Measurements from ENCODE around the gene EFCAB8.

Gene EFCAB8

GRCh38 chr20:32975698-32976674 lies 117.3 kb downstream of the EFCAB8 start:
- H3K4me3 ChIP-seq (replicated peaks in 1 of 2; ENCODE audit: low read depth in 2 of 2, low read length in 2 of 2) = no peak overlapping the region
- no peak for DNase-seq (ENCODE audit: low read depth in 2 of 2)
- TF ChIP-seq CTCF (IDR thresholded peaks at IDR 0.05; ENCODE audit: low read depth, low read length) = no peak

DNA sequence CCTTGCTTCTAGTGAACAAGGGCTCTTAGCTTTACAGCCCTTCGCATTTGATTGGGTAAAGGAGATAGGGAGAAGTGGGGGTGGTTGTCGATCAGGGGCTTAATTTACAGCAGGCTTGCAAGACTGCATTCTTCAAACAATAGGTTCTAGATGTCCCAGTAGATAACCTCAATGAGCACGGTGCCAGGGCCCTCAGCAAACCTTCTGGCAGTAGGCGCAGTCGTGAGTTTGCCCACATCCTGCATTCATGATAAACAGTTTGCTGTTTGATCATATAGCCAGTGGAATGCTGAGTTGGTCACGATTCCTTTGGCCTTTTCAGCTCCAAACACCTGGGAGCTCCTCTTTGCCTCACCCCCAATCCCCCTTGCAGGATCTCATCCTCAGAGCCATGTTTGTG lies 118.0 kb downstream of the EFCAB8 start:
- TF ChIP-seq CTCF (IDR thresholded peaks at IDR 0.05; ENCODE audit: low read depth, low read length) = no peak
- H3K4me3 ChIP-seq (replicated peaks in 1 of 2; ENCODE audit: low read depth in 2 of 2, low read length in 2 of 2) = no peak overlapping the region
- DNase-seq (ENCODE audit: low read depth in 2 of 2) = no peak

- DNase-seq (ENCODE audit: low read depth in 2 of 2) = no peak
- H3K4me3 ChIP-seq (replicated peaks in 1 of 2; ENCODE audit: low read depth in 2 of 2, low read length in 2 of 2) = no peak overlapping the region
- no peak for TF ChIP-seq CTCF (IDR thresholded peaks at IDR 0.05; ENCODE audit: low read depth, low read length)
These were observed 118.7 kb downstream of the EFCAB8 start for GRCh38 chr20:32977281-32978008.

- H3K4me3 ChIP-seq (replicated peaks in 1 of 2; ENCODE audit: low read depth in 2 of 2, low read length in 2 of 2) = no peak overlapping the region
- TF ChIP-seq CTCF (IDR thresholded peaks at IDR 0.05; ENCODE audit: low read depth, low read length) = no peak
- DNase-seq (ENCODE audit: low read depth in 2 of 2) = no peak
These were observed 119.2 kb downstream of the EFCAB8 start for GRCh38 chr20:32978009-32978335.

DNA sequence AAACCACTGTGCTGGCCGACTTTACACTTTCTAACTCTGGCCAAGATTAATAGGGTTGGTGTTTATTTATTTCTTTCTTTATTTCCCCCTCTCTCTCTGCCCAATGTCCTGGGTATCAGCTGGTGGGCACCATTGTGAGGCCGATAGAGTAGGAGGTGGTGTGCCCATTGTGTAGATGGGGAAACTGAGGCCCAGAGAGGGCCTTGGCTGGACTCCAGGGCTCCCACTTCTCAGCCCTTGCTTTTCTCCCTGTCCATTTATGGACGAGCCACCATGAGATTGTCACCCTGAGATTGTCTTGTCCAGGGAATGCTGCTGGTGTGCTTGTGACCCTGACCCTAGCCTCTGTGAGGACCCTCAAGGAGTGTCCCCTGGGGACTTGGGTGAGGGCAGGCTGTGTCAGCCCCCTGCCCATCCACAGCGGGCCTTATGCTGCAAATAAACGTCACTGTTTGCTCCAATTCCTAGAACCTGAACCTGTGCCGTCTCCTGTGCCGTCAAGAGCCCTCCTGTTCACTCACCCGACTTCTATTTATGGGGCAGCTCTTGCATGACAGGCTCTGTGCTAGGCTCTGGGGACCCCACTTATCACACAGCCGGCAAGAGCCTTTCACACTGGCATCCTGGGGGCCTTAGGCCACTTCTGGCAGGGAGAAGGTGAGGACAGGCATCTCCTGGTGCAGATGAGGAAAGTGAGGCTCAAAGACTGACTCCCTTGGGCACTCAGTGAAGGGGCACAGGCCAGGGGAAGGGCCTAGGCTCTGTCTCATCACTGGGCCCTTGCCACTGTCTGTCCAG lies 120.7 kb downstream of the EFCAB8 start:
- no peak overlapping the region for H3K4me3 ChIP-seq (replicated peaks in 1 of 2; ENCODE audit: low read depth in 2 of 2, low read length in 2 of 2)
- no peak for TF ChIP-seq CTCF (IDR thresholded peaks at IDR 0.05; ENCODE audit: low read depth, low read length)
- no peak for DNase-seq (ENCODE audit: low read depth in 2 of 2)

DNA sequence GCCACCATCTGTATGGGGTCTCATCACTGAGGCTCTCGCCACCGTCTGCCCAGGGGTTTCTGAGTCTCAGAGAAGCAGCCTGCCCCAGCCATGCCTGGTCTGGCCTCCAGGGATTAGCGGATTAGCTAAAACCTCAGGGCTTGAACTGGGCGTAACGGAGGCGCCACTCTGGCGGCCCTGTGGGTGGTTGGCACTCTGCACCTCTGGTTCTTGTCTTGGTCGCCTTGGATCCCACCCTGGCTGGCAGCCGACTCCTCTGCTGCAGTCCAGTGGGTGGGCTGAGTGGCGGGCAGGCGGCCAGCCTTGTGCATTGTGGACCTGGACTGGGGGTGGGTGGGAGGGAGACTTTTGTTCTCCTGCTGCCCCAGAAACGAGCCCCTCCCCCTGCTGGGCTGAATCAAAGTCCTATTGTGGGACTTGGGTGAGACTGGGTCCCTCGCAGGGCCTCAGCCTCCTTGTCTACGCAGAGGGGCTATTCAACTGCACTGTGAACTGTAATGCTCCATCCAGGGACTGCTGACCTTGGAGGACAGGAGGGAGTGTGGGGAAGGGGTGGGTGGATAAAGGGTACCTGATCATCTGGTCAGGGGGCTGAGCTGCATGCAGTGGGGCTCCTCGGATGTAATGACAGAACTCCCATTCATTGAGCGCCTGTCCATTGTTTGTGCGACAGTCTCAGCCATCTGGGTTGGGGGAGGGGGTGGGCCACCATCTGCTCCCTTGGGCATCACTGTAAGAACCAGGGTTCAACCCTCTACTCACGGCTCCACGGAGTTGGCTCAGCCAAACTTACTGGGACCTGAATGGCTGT lies 121.6 kb downstream of the EFCAB8 start:
- H3K4me3 ChIP-seq (replicated peaks in 1 of 2; ENCODE audit: low read depth in 2 of 2, low read length in 2 of 2) = no peak overlapping the region
- DNase-seq (ENCODE audit: low read depth in 2 of 2) = no peak
- no peak for TF ChIP-seq CTCF (IDR thresholded peaks at IDR 0.05; ENCODE audit: low read depth, low read length)
